GM10847 (cell line): Measurements from ENCODE around the gene ABR.

Experiments
- POLR2A ChIP-seq: IDR thresholded peaks from 2 replicates; pipeline ENCODE4 v1.6.1; 2011; ENCODE audit not compliant: insufficient read length; ENCODE audit errors: extremely low read depth

ABR gene

DNA sequence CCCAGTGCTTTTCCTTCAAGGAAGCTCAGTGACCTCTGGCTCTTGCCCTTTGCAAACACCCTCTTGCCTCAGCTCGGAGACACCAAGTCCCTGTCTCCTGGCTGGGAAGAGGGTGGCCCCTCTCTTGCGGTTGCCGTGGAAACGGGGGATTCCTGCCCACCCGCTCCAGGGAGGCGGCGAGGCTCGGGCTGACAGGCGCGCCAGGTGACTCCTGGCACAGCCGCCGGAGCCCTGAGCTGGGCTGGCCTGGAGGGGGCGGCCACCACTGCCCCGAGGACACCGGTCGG lies 71.4 kb downstream of the ABR start:
- no peak for TF ChIP-seq POLR2A

GRCh38 chr17:1107777-1108477 lies 71.9 kb downstream of the ABR start:
- TF ChIP-seq POLR2A = no peak

GRCh38 chr17:1107083-1107776 lies 72.6 kb downstream of the ABR start:
- TF ChIP-seq POLR2A = no peak

- TF ChIP-seq POLR2A = no peak
Observed at GRCh38 chr17:1104222-1104621, 75.6 kb downstream of the ABR start.

- no peak for TF ChIP-seq POLR2A
Observed at GRCh38 chr17:1100382-1100781, 79.4 kb downstream of the ABR start.

DNA sequence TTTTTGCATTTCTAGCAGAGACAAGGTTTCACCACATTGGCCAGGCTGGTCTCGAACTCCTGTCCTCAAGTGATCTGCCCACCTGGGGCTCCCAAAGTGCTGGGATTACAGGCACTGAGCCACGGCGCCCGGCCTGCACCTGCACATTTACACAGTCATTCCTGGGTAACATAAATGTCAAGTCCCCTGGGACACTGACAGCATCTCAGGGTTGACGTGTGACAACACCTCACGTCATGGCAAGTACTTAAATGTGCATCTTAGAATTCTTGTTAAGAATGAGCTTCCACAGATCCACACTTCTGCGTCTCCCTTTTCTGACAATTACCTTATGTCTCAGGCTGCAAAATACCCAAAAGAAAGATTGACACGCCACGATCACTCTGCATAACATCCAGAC lies 80.5 kb downstream of the ABR start:
- TF ChIP-seq POLR2A = no peak

- TF ChIP-seq POLR2A = no peak
Observed at GRCh38 chr17:1096215-1096614, 83.6 kb downstream of the ABR start.

DNA sequence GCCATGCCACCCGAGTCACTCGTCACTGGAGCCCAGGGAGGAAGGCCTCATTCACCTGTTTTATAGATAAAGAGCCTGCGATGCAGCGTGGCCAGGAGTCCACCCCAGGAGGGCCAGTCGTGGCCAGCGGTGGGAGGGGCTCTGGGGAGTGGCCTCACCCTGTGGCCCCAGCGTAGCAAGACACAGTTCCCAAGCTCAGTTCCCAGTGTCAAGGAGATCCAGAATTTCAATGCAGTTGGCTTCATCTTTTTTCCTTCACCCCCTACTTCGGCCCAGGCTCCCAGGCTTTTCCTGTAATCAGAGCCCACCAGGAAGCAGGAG lies 84.0 kb downstream of the ABR start:
- no peak for TF ChIP-seq POLR2A

GRCh38 chr17:1095090-1095852 lies 84.5 kb downstream of the ABR start:
- TF ChIP-seq POLR2A = no peak

DNA sequence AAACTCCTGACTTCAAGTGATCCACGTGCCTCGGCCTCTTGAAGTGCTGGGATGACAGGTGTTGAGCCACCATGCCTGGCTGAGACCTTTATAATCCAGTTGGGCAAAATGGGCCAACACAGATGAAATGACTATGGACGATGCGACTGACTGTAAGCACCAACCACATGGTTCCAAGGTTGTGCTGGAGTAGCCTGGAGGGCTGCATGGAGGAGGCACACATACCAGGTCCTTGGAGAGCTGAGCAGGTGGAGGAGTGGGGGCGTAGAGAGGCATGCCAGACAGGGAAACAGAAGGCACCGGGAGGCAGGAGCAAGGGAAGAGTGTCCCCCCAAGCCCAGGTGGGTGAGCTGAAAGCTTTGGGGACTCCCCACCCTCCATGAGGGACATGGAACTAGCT lies 85.2 kb downstream of the ABR start:
- no peak for TF ChIP-seq POLR2A

GRCh38 chr17:1091900-1092299 lies 87.9 kb downstream of the ABR start:
- TF ChIP-seq POLR2A = no peak

GRCh38 chr17:1091190-1091534 lies 88.6 kb downstream of the ABR start:
- no peak for TF ChIP-seq POLR2A

GRCh38 chr17:1090465-1091189 lies 89.2 kb downstream of the ABR start:
- TF ChIP-seq POLR2A = no peak

- no peak for TF ChIP-seq POLR2A
Observed at GRCh38 chr17:1089915-1090314, 89.9 kb downstream of the ABR start.

DNA sequence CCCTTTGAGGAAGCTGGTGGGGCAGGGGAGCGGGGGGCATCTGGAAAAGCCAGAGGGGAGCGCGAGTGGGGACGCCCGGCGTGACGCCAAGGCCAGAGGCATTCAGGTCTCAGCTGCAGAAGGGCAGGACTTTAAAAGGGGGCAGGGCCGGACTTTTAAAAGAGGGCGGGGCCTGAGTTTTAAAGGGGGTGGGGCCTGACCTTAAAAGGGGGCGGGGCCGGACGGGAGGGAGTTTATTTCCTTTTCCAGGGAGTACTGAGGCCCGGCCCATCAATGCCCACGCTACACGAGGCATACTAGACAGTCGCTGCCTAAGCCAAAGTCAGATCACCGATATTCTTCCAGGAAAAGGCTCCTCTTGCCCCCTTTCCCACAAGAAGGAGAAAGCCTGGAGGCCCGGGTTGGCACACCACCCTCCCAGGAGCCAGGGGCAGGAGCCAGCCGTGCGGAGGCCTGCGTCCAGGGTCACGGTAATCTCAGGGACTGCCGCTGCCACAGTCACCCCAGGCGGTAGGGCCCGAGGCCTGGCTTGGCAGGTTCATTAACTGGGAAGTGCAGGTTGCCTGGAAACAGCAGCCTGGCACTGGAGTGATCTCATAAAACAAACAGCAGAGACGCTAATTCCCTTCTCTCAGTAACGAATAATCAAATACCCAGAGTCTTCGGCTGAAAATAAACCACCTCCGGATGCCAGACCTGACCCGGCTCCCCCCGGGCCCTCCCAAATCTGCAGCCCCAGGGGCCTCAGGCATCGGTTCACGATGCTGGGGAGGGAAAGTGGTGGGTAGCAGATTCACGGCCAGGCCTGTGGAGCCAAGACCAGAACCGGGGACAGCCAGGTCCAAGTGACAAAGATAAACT lies 92.2 kb downstream of the ABR start:
- TF ChIP-seq POLR2A = no peak
